Esophagus squamous epithelium (tissue), 5 donors: ENCODE results near the gene SMYD2. TPM values are rescaled to one million over a fixed set of nuclear protein-coding genes. Genes with fewer than 3 reads are reported as not detected.

Experiments used
- DNase-seq: peaks from one replicate; lab custom pipeline; 2025; lab: John Stamatoyannopoulos, UW
- H3K27ac ChIP-seq, 4 donors: fragments of 200-600 bp; sonication (generic); one replicate each; pipeline ENCODE4 v1.5.1; 2016 to 2019; ENCODE audit warnings: mild to moderate bottlenecking in 1 of 4
- H3K27me3 ChIP-seq, 4 donors: fragments of 200-600 bp; sonication (generic); 1 replicate in 3 of 4; 2 replicates in 1 of 4; pipeline versions ENCODE4 v1.5.1 to v1.6.0; 2017 to 2021; ENCODE audit warnings: antibody characterized with exemption in 1 of 4
- H3K36me3 ChIP-seq, 3 donors: fragments of 200-600 bp; sonication (generic); one replicate each; pipeline ENCODE4 v1.5.1; 2016 to 2019
- H3K4me1 ChIP-seq, 3 donors: fragments of 200-600 bp; sonication (generic); one replicate each; pipeline ENCODE4 v1.5.1; 2017 to 2019
- H3K4me3 ChIP-seq, 4 donors: fragments of 200-600 bp; sonication (generic); 1 replicate in 3 of 4; 2 replicates in 1 of 4; pipeline ENCODE4 v1.5.1; 2016 to 2019; ENCODE audit warnings: mild to moderate bottlenecking in 2 of 4, moderate library complexity in 1 of 4
- H3K9me3 ChIP-seq, 3 donors: fragments of 200-600 bp; sonication (generic); one replicate each; pipeline ENCODE4 v1.5.1; 2016 to 2019
- CTCF ChIP-seq, 6 experiments: fragments of 450-650 bp in 4 of 6; fragments of 200-600 bp in 2 of 6; sonication (generic) in 2 of 6; IDR thresholded peaks; one replicate each; pipeline ENCODE4 v1.5.1; 2016 to 2019; ENCODE audit warnings: antibody characterized with exemption in 6 of 6, mild to moderate bottlenecking in 4 of 6, moderate library complexity in 4 of 6
- POLR2A ChIP-seq, 4 donors: fragments of 450-650 bp; IDR thresholded peaks; one replicate each; pipeline ENCODE4 v1.6.1; 2017; ENCODE audit warnings: antibody characterized with exemption in 4 of 4, mild to moderate bottlenecking in 4 of 4, moderate library complexity in 3 of 4
- WGBS, 2 donors: methylation state at CpG; one replicate each; pipeline ENCODE4 v1.1.5; 2018; 5-methylcytosine and 5-hydroxymethylcytosine counted together
- intact Hi-C: fragments of 100-400 bp; cut with DNase I; formaldehyde crosslinking; loops from one replicate; pipeline ENCODE4 v1.15.0; 2022
- total RNA-seq, 4 donors: library from RNA; depleted of rRNA; stranded (reverse); fragments of >200 nt; gene quantifications; one replicate each; pipeline ENCODE4 v1.1.0, GENCODE V29; 2016
- donor health status: DM: yes; HTN: yes; CAD: no.

The SMYD2 gene
- total RNA-seq, 4 donors from 2014 or later: 19.0 to 35.5 (median 30.4) TPM

GRCh38 chr1:214248311-214249085 is 32.5 kb upstream of the SMYD2 start:
- no peak for TF ChIP-seq CTCF (IDR thresholded peaks at IDR 0.05)
- no peak for TF ChIP-seq POLR2A (IDR thresholded peaks at IDR 0.05)
- intact Hi-C loops: no loop called here
- Histone ChIP-seq H3K27ac (no peak overlapping the region), H3K27me3 (no peaks in the 10 kb centered on the region), H3K4me1 (no peaks in the 10 kb centered on the region), H3K4me3 (no peak overlapping the region), H3K36me3 (no peaks in the 10 kb centered on the region), H3K9me3 (no peaks in the 10 kb centered on the region)
- 71 to 83% methylated on average over 7 of the region's 7 CpGs for WGBS, 2 donors
- DNase-seq: no peak

- Histone ChIP-seq H3K27me3 (no peaks in the 10 kb centered on the region), H3K9me3 (no peaks in the 10 kb centered on the region), H3K27ac (no peak overlapping the region), H3K4me1 (no peaks in the 10 kb centered on the region), H3K36me3 (no peaks in the 10 kb centered on the region), H3K4me3 (no peak overlapping the region)
- no peak for DNase-seq
- WGBS, 2 donors: 90 to 91% methylated on average over 14 of the region's 14 CpGs
- intact Hi-C loops: no loop called here
- TF ChIP-seq CTCF (IDR thresholded peaks at IDR 0.05) (no peak), POLR2A (IDR thresholded peaks at IDR 0.05) (no peak)
These were observed 31.3 kb upstream of the SMYD2 start for GRCh38 chr1:214249651-214250050.

DNA sequence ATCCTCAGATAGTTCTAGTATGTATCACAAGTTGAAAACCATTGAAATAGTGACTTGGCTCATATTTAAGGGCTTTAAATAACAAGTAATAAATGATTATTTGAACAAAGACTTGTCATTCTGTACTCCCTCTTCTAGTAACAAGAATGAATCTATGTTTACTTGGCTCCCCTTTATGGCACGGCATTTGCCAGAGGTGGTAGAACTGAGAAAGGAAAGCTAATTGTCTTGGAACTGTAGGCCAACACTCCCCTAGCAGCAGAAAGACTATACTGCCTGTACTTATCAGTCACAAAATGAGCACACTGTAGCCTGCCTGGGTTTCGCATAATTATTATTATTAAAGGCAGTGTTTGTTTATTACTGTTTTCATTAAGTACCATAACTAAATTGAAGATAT is 29.6 kb upstream of the SMYD2 start:
- DNase-seq: no peak
- Histone ChIP-seq H3K9me3 (peaks cover 0 to 9% (median 0%) of the 10 kb centered on the region in 3 donors), H3K27me3 (peaks cover 0 to 7% (median 0%) of the 10 kb centered on the region in 4 donors), H3K4me3 (no peak overlapping the region), H3K27ac (no peak overlapping the region), H3K36me3 (no peaks in the 10 kb centered on the region), H3K4me1 (no peaks in the 10 kb centered on the region)
- WGBS, 2 donors: 36 to 66% methylated on average over 2 of the region's 2 CpGs
- intact Hi-C loops: no loop called here
- no peak for TF ChIP-seq POLR2A (IDR thresholded peaks at IDR 0.05)
- TF ChIP-seq CTCF (IDR thresholded peaks at IDR 0.05): no peak

DNA sequence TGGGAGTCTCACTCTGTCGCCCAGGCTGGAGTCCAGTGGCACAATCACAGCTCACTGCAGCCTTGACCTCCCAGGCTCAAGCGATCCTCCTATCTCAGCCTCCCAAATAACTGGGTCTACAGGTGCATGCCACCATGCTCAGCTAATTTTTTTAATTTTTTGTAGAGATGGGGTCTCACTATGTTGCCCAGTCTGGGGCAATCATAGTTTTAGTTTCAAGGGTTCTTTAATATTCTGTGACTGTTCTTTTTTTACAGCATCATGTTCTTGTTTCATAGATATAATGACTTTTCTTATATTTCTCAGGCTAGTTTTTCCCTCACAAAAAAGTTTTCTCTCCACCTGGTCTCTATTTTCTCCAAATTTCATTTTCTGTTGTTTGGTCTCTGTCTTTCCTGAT is 25.4 kb upstream of the SMYD2 start:
- Histone ChIP-seq H3K4me1 (no peaks in the 10 kb centered on the region), H3K4me3 (no peak overlapping the region), H3K36me3 (no peaks in the 10 kb centered on the region), H3K27me3 (peaks cover 0 to 18% (median 0%) of the 10 kb centered on the region in 4 donors), H3K27ac (no peak overlapping the region), H3K9me3 (peaks cover 0 to 9% (median 0%) of the 10 kb centered on the region in 3 donors)
- DNase-seq: no peak
- WGBS, 2 donors: 92 to 96% methylated on average over 2 of the region's 2 CpGs
- intact Hi-C loops: no loop called here
- TF ChIP-seq POLR2A (IDR thresholded peaks at IDR 0.05) (no peak), CTCF (IDR thresholded peaks at IDR 0.05) (no peak)

GRCh38 chr1:214259353-214259977 is 21.5 kb upstream of the SMYD2 start:
- Histone ChIP-seq H3K9me3 (peaks cover 0 to 9% (median 0%) of the 10 kb centered on the region in 3 donors), H3K4me1 (peaks cover 0 to 8% (median 4%) of the 10 kb centered on the region in 3 donors), H3K27ac (no peak overlapping the region), H3K36me3 (no peaks in the 10 kb centered on the region), H3K4me3 (no peak overlapping the region), H3K27me3 (peaks cover 0 to 48% (median 0%) of the 10 kb centered on the region in 4 donors)
- intact Hi-C loops: no loop called here
- no peak for TF ChIP-seq POLR2A (IDR thresholded peaks at IDR 0.05)
- no peak for TF ChIP-seq CTCF (IDR thresholded peaks at IDR 0.05)
- no peak for DNase-seq
- 59 to 71% methylated on average over 2 of the region's 2 CpGs for WGBS, 2 donors
